ENCODE results near the gene LAS1L.

DNA sequence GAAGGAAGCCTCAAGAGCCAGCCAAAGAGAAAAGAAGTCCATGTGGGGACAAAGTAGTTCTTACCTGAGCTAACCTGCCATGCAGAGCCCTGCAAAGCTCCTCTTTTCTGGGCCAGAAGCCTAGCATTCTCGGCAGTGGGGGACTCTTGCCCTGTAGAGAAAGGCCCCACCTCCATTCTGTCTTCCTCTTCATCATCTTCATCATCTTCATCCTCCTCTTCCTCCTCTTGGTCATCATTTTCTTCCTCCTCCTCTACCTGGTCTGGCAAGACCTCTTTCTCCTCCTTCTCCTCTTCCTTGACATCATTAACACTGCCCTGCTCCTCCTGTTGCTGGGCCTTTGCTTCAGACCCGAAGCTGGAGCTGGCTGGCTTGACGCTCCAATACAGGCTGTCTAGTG, 16.7 kb downstream of the LAS1L start:
- TF ChIP-seq, protein P1, sequence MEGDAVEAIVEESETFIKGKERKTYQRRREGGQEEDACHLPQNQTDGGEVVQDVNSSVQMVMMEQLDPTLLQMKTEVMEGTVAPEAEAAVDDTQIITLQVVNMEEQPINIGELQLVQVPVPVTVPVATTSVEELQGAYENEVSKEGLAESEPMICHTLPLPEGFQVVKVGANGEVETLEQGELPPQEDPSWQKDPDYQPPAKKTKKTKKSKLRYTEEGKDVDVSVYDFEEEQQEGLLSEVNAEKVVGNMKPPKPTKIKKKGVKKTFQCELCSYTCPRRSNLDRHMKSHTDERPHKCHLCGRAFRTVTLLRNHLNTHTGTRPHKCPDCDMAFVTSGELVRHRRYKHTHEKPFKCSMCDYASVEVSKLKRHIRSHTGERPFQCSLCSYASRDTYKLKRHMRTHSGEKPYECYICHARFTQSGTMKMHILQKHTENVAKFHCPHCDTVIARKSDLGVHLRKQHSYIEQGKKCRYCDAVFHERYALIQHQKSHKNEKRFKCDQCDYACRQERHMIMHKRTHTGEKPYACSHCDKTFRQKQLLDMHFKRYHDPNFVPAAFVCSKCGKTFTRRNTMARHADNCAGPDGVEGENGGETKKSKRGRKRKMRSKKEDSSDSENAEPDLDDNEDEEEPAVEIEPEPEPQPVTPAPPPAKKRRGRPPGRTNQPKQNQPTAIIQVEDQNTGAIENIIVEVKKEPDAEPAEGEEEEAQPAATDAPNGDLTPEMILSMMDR (conservative IDR thresholded peaks at IDR 0.05 in 1 of 2, IDR thresholded peaks at IDR 0.05 in 1 of 2; ENCODE audit: low read depth in 1 of 2, low read length in 2 of 2), result no peak
- no peak for TF ChIP-seq EZH2 (IDR thresholded peaks at IDR 0.05; ENCODE audit: low read length, missing control alignments)
